WTC11 (cell line): ENCODE data around the gene THSD8.

Experiments used
- MYBL2 ChIP-seq: sonication (generic); formaldehyde crosslinking; IDR thresholded peaks from 2 replicates; pipeline ENCODE4 v1.8.1; 2023; ENCODE audit warnings: mild to moderate bottlenecking, moderate library complexity, missing genetic modification reagents
- TF ChIP-seq, protein P1 (sequence below): fragments of 200-600 bp; IDR thresholded peaks from 2 replicates; pipeline ENCODE4 v1.8.0; 2022; ENCODE audit warnings: antibody characterized with exemption
- TF ChIP-seq, protein P2 (sequence below): sonication (generic); formaldehyde crosslinking; IDR thresholded peaks from 2 replicates; pipeline ENCODE4 v1.8.0; 2022; ENCODE audit warnings: mild to moderate bottlenecking, missing genetic modification reagents

GRCh38 chr19:12797141-12797587 lies 4.7 kb upstream of the THSD8 start:
- TF ChIP-seq, protein P1, sequence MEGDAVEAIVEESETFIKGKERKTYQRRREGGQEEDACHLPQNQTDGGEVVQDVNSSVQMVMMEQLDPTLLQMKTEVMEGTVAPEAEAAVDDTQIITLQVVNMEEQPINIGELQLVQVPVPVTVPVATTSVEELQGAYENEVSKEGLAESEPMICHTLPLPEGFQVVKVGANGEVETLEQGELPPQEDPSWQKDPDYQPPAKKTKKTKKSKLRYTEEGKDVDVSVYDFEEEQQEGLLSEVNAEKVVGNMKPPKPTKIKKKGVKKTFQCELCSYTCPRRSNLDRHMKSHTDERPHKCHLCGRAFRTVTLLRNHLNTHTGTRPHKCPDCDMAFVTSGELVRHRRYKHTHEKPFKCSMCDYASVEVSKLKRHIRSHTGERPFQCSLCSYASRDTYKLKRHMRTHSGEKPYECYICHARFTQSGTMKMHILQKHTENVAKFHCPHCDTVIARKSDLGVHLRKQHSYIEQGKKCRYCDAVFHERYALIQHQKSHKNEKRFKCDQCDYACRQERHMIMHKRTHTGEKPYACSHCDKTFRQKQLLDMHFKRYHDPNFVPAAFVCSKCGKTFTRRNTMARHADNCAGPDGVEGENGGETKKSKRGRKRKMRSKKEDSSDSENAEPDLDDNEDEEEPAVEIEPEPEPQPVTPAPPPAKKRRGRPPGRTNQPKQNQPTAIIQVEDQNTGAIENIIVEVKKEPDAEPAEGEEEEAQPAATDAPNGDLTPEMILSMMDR: no peak
- TF ChIP-seq, protein P2, sequence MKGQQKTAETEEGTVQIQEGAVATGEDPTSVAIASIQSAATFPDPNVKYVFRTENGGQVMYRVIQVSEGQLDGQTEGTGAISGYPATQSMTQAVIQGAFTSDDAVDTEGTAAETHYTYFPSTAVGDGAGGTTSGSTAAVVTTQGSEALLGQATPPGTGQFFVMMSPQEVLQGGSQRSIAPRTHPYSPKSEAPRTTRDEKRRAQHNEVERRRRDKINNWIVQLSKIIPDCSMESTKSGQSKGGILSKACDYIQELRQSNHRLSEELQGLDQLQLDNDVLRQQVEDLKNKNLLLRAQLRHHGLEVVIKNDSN (CRISPR knock-in tag): no peak
- no peak for TF ChIP-seq MYBL2 (CRISPR knock-in tag)
